Chondrocyte (in vitro differentiated cells): ENCODE measurements around the gene CASZ1. TPM values are rescaled to one million over a fixed set of nuclear protein-coding genes. Genes with fewer than 3 reads are reported as not detected.

Experiments used
- DNase-seq: peaks from one replicate; pipeline ENCODE4 v3.0.0; 2021; ENCODE audit warnings: mixed read lengths, low spot score
- H3K27ac Mint-ChIP-seq: one replicate; pipeline ENCODE4 v1.8.0; 2021; ENCODE audit warnings: mild to moderate bottlenecking, moderate library complexity, mixed read lengths; ENCODE audit not compliant: unreplicated experiment
- H3K27me3 Mint-ChIP-seq: 2 replicates; pipeline ENCODE4 v1.8.0; 2021; ENCODE audit warnings: low read depth, mixed read lengths
- H3K36me3 Mint-ChIP-seq: 2 replicates; pipeline ENCODE4 v1.8.0; 2021; ENCODE audit warnings: low read depth, mixed read lengths
- H3K4me1 Mint-ChIP-seq: 2 replicates; pipeline ENCODE4 v1.8.0; 2021; ENCODE audit warnings: low read depth, mild to moderate bottlenecking, mixed read lengths
- H3K4me3 Mint-ChIP-seq: one replicate; pipeline ENCODE4 v1.8.0; 2021; ENCODE audit warnings: mild to moderate bottlenecking, moderate library complexity, mixed read lengths; ENCODE audit not compliant: unreplicated experiment
- H3K9me3 Mint-ChIP-seq: 2 replicates; pipeline ENCODE4 v1.8.0; 2021; ENCODE audit warnings: low read depth, mixed read lengths
- total RNA-seq: library from RNA; stranded (reverse); gene quantifications from 3 replicates; pipeline ENCODE4 v1.2.1, GENCODE V29; 2021
- TF ChIP-seq, protein P1 (sequence below): fragments of 200-600 bp; sonication (generic); IDR thresholded peaks from 2 replicates; pipeline ENCODE4 v1.5.0; 2021; ENCODE audit warnings: antibody characterized with exemption, mild to moderate bottlenecking, moderate library complexity

Gene CASZ1
- total RNA-seq, 1 donor from 2014 or later, result 4.1 TPM

GRCh38 chr1:10676963-10677362, 119.5 kb downstream of the CASZ1 start:
- H3K27me3 Mint-ChIP-seq, result peaks cover 2% of the 10 kb centered on the region
- H3K27ac Mint-ChIP-seq, result no peak overlapping the region
- peaks cover 5% of the 10 kb centered on the region for H3K4me1 Mint-ChIP-seq
- H3K4me3 Mint-ChIP-seq, result no peak overlapping the region
- H3K9me3 Mint-ChIP-seq, result no peaks in the 10 kb centered on the region
- H3K36me3 Mint-ChIP-seq, result no peaks in the 10 kb centered on the region
- TF ChIP-seq, protein P1, sequence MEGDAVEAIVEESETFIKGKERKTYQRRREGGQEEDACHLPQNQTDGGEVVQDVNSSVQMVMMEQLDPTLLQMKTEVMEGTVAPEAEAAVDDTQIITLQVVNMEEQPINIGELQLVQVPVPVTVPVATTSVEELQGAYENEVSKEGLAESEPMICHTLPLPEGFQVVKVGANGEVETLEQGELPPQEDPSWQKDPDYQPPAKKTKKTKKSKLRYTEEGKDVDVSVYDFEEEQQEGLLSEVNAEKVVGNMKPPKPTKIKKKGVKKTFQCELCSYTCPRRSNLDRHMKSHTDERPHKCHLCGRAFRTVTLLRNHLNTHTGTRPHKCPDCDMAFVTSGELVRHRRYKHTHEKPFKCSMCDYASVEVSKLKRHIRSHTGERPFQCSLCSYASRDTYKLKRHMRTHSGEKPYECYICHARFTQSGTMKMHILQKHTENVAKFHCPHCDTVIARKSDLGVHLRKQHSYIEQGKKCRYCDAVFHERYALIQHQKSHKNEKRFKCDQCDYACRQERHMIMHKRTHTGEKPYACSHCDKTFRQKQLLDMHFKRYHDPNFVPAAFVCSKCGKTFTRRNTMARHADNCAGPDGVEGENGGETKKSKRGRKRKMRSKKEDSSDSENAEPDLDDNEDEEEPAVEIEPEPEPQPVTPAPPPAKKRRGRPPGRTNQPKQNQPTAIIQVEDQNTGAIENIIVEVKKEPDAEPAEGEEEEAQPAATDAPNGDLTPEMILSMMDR, result no peak
- no peak for DNase-seq

DNA sequence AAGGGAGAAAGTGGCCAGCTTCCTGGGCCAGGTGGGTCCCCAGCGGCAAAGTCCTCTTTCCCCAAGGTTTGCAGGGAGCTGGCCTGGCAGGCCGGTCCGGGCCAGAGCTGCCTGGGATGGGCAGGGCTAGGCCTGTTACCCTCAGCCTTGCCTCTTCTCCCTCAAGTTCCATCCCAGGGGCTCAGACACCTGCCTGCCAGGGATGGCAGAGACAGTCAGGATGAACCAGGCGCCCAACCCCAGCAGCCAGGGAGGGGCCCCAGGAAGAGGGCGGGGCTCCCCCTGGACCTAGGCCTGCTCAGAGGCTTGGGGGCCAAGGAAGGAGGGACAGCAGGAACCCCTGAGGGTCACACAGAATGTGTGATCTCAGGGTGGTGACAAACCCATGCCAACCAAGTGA, 120.6 kb downstream of the CASZ1 start:
- Mint-ChIP-seq H3K4me1 (peaks cover 5% of the 10 kb centered on the region), H3K36me3 (no peaks in the 10 kb centered on the region), H3K9me3 (no peaks in the 10 kb centered on the region), H3K27me3 (no peaks in the 10 kb centered on the region), H3K4me3 (no peak overlapping the region), H3K27ac (no peak overlapping the region)
- no peak for DNase-seq
- TF ChIP-seq, protein P1, result no peak

- Mint-ChIP-seq H3K36me3 (no peaks in the 10 kb centered on the region), H3K4me3 (no peak overlapping the region), H3K9me3 (no peaks in the 10 kb centered on the region), H3K27ac (no peak overlapping the region), H3K4me1 (peaks cover 5% of the 10 kb centered on the region), H3K27me3 (no peaks in the 10 kb centered on the region)
- no peak for DNase-seq
- TF ChIP-seq, protein P1, result no peak
These were observed 121.5 kb downstream of the CASZ1 start for GRCh38 chr1:10674700-10675609.

- H3K36me3 Mint-ChIP-seq, result no peaks in the 10 kb centered on the region
- H3K4me1 Mint-ChIP-seq, result peaks cover 5% of the 10 kb centered on the region
- no peaks in the 10 kb centered on the region for H3K9me3 Mint-ChIP-seq
- no peak for DNase-seq
- no peaks in the 10 kb centered on the region for H3K27me3 Mint-ChIP-seq
- TF ChIP-seq, protein P1, result no peak
- no peak overlapping the region for H3K4me3 Mint-ChIP-seq
- H3K27ac Mint-ChIP-seq, result no peak overlapping the region
These were observed 122.2 kb downstream of the CASZ1 start for GRCh38 chr1:10674222-10674621.

GRCh38 chr1:10673109-10673711, 123.2 kb downstream of the CASZ1 start:
- DNase-seq, result no peak
- Mint-ChIP-seq H3K4me3 (no peak overlapping the region), H3K36me3 (no peaks in the 10 kb centered on the region), H3K9me3 (no peaks in the 10 kb centered on the region), H3K4me1 (peaks cover 5% of the 10 kb centered on the region), H3K27ac (no peak overlapping the region), H3K27me3 (no peaks in the 10 kb centered on the region)
- TF ChIP-seq, protein P1, result no peak
